Muscle layer of colon (tissue), 2 donors: ENCODE data around the gene THYN1.

ENCODE experiments used
- H3K27ac ChIP-seq: one replicate; pipeline ENCODE4 v1.7.0; 2013; ENCODE audit warnings: low read depth, mild to moderate bottlenecking, low read length, moderate library complexity
- H3K27me3 ChIP-seq, 2 donors: one replicate each; pipeline ENCODE4 v1.7.0; 2013; ENCODE audit warnings: low read length in 2 of 2, mild to moderate bottlenecking in 2 of 2; ENCODE audit not compliant: insufficient read depth in 2 of 2, control insufficient read depth in 1 of 2
- H3K36me3 ChIP-seq: one replicate; pipeline ENCODE4 v1.7.0; 2013; ENCODE audit warnings: mild to moderate bottlenecking, low read length; ENCODE audit not compliant: insufficient read depth
- H3K4me1 ChIP-seq: one replicate; pipeline ENCODE4 v1.7.0; 2013; ENCODE audit warnings: mild to moderate bottlenecking, low read length; ENCODE audit not compliant: insufficient read depth
- H3K4me3 ChIP-seq, 2 donors: one replicate each; pipeline ENCODE4 v1.7.0; 2013; ENCODE audit warnings: low read length in 2 of 2, low read depth in 1 of 2, mild to moderate bottlenecking in 1 of 2, moderate library complexity in 1 of 2
- H3K9ac ChIP-seq: one replicate; pipeline ENCODE4 v1.7.0; 2013; ENCODE audit warnings: low read length
- H3K9me3 ChIP-seq: one replicate; pipeline ENCODE4 v1.7.0; 2013; ENCODE audit warnings: mild to moderate bottlenecking, low read length
- donor health status: abdominal sarcoma.
- donor health status: Adenocarcinoma of cecum.

The THYN1 gene

DNA sequence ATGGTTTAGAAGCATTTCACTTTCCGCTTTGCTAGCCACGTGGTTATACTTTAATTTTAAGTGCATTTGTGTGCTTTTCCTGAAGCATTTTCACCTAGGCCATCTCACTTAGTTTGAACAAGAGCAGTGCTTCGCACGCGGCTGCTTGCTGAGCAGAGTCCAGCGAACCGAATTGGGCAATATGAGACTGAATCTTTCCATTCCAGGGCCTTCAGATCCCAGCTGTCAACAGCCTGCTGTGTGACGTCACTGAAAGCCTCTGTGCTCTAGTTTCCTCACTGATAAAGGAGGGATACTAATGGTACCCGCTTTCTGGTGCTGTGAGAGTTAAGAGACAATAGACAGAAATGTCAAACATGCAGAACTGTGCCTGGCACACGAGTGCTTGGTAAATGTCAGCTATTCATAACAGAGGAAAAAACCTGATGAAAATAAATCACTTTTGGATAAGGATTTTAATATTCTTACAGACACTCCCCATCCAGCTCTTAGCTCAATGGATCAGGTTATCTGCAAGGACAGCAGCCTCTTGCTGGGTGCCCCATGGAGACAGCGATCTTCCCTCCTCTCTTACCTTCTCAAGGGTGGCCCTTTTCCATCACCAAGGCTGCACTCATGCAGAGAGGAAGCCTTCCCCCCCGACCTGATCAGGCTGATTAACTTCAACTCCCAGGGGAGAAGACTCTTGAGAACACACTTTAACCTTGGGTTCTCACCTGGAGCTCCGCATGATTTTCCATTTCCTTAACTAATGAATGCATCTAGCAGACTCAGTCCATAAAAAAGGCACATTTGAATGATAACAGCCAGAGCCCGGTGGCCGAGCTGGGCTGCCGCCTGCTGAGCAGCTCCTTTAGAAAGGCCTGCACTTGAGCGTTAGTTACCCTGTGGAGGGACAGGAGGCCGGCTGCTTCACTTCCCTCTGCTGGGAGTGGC is 19.5 kb upstream of the THYN1 start:
- Histone ChIP-seq H3K27me3 (peaks cover 52 to 68% of the 10 kb centered on the region in 2 donors), H3K4me3 (no peak overlapping the region), H3K9me3 (no peaks in the 10 kb centered on the region), H3K9ac (no peak overlapping the region), H3K36me3 (no peaks in the 10 kb centered on the region), H3K4me1 (peaks cover 13% of the 10 kb centered on the region), H3K27ac (no peak overlapping the region)

DNA sequence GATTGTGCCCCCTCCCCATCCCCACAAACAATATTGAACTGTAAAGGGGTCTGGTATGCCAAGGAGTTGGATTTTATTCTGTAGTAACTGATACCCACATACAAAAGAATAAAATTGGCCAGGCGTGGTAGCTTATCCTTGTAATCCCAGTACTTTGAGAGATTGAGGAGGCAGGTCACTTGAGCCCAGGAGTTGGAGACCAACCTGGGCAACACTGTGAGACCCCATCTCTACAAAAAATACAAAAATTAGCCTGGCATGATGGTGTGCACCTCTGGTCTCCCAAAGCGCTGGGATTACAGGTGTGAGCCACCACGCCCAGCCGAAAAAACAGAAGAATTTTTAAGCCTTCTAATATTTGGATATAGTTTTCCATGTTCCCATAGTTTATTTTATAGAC is 18.8 kb upstream of the THYN1 start:
- Histone ChIP-seq H3K4me3 (no peak overlapping the region), H3K36me3 (no peaks in the 10 kb centered on the region), H3K4me1 (peaks cover 13% of the 10 kb centered on the region), H3K9me3 (no peaks in the 10 kb centered on the region), H3K27ac (no peak overlapping the region), H3K27me3 (peaks cover 45 to 61% of the 10 kb centered on the region in 2 donors), H3K9ac (no peak overlapping the region)

DNA sequence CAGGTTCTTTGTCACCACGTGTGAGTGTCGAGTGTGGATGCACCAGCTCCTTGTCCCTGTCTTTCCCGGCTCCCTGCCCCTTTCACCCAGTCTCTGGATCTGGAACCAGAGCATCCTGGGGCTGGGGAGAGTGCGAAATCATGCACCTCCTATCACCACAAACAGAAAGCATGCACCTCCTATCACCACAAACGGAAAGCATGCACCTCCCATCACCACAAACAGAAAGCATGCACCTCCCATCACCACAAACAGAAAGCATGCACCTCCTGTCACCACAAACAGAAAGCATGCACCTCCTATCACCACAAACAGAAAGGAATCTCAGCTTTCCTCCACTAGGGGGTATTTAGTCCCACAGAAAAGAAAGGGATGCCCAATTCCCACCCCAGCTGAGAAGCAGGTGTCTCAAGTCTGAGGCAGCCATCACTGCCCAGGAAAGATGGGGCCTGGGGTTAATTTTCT is 17.1 kb upstream of the THYN1 start:
- Histone ChIP-seq H3K9ac (no peak overlapping the region), H3K27ac (no peak overlapping the region), H3K9me3 (no peaks in the 10 kb centered on the region), H3K4me1 (no peaks in the 10 kb centered on the region), H3K4me3 (no peak overlapping the region), H3K36me3 (peaks cover 1% of the 10 kb centered on the region), H3K27me3 (peaks cover 37 to 44% of the 10 kb centered on the region in 2 donors)

GRCh38 chr11:134267966-134268365 is 14.8 kb upstream of the THYN1 start:
- Histone ChIP-seq H3K4me3 (no peak overlapping the region), H3K27me3 (peaks cover 15 to 21% of the 10 kb centered on the region in 2 donors), H3K9ac (no peak overlapping the region), H3K9me3 (no peaks in the 10 kb centered on the region), H3K4me1 (no peaks in the 10 kb centered on the region), H3K27ac (no peak overlapping the region), H3K36me3 (peaks cover 16% of the 10 kb centered on the region)

DNA sequence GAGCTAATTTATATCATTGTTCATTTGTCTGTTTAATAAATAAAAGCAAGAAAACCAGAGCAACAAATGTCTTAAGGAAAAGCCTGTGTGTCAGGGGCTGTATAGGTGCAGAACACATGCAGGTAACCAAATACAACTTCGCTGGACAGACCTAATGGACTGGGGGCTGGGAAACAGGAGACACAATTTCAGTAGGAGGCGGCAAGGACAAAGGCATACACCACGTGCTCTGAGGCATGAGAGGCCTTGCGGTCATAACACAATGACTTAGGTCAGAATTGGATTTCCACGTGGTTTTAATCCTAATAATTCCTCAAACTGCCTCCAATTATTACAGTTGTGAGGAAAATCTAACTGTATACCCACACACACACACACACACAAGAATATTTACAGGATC is 14.3 kb upstream of the THYN1 start:
- Histone ChIP-seq H3K36me3 (peaks cover 21% of the 10 kb centered on the region), H3K27ac (no peak overlapping the region), H3K4me1 (no peaks in the 10 kb centered on the region), H3K4me3 (no peak overlapping the region), H3K27me3 (peaks cover 10 to 17% of the 10 kb centered on the region in 2 donors), H3K9me3 (no peaks in the 10 kb centered on the region), H3K9ac (no peak overlapping the region)

- Histone ChIP-seq H3K27ac (no peak overlapping the region), H3K36me3 (peaks cover 27% of the 10 kb centered on the region), H3K27me3 (peaks cover 4 to 17% of the 10 kb centered on the region in 2 donors), H3K9ac (no peak overlapping the region), H3K4me1 (no peaks in the 10 kb centered on the region), H3K9me3 (no peaks in the 10 kb centered on the region), H3K4me3 (no peak overlapping the region)
These were observed 13.7 kb upstream of the THYN1 start for GRCh38 chr11:134266841-134267251.

GRCh38 chr11:134266440-134266839 is 13.3 kb upstream of the THYN1 start:
- Histone ChIP-seq H3K4me1 (no peaks in the 10 kb centered on the region), H3K27me3 (peaks cover 0 to 14% of the 10 kb centered on the region in 2 donors), H3K9me3 (no peaks in the 10 kb centered on the region), H3K4me3 (no peak overlapping the region), H3K27ac (no peak overlapping the region), H3K36me3 (peaks cover 31% of the 10 kb centered on the region), H3K9ac (no peak overlapping the region)

GRCh38 chr11:134264966-134265764 is 12.0 kb upstream of the THYN1 start:
- Histone ChIP-seq H3K4me1 (no peaks in the 10 kb centered on the region), H3K36me3 (peaks cover 44% of the 10 kb centered on the region), H3K27me3 (peaks cover 0 to 6% of the 10 kb centered on the region in 2 donors), H3K4me3 (no peak overlapping the region), H3K9ac (no peak overlapping the region), H3K27ac (no peak overlapping the region), H3K9me3 (no peaks in the 10 kb centered on the region)

DNA sequence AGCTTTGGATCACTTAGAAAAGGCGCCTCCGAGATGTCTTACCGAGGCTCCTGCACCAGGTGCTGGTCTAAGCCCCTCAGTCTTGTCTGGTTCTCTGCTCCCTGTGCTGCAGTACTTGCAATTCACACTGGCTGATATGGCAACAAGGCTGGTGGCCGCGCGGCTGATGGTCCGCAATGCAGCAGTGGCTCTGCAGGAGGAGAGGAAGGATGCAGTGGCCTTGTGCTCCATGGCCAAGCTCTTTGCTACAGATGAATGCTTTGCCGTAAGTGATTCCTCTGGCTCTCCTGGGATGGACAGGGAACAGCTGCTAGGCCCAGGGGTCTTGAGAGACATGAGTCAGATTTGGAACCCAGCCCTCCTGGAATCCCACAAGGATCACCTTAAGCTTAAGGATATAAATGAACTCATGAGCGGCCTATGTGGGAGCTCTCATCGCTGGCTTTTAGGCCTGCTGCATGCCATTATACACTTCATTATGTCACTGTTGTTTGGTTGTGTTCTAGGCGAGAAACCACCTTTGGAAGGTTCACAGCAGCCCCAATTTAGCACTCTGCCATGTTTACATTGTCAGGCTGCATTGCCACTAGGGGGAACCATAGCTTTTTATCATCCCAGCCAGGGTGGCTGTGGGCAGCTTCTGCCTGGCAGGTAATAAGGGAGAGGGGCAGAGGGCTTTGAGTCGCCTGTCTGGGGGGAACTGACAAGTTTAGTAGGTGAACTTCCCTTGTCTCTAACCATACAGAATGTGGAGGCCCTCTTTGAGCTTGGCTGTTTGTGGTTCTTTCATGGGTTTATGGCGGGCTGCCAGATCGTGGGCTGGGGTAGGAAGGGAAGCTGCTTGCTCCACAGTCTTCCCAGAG is 8.7 kb upstream of the THYN1 start:
- no peaks in the 10 kb centered on the region for H3K27me3 ChIP-seq
- H3K9me3 ChIP-seq, result no peaks in the 10 kb centered on the region
- no peak overlapping the region for H3K9ac ChIP-seq
- H3K4me3 ChIP-seq, result no peak overlapping the region
- no peaks in the 10 kb centered on the region for H3K4me1 ChIP-seq
- H3K36me3 ChIP-seq, result peaks cover 69% of the 10 kb centered on the region
- no peak overlapping the region for H3K27ac ChIP-seq

DNA sequence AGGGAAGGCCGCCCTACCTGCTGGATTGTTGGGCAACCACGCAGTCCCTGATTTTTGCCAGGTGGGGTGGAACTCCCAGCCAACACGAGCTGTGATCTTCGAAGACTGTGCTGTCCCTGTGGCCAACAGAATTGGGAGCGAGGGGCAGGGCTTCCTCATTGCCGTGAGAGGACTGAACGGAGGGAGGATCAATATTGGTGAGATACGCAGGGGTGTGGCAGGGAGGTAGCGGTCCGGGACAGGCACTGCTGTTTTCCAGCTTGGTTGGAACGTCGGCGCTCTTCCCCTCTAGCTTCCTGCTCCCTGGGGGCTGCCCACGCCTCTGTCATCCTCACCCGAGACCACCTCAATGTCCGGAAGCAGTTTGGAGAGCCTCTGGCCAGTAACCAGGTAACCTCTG is 7.8 kb upstream of the THYN1 start:
- Histone ChIP-seq H3K4me3 (no peak overlapping the region), H3K9me3 (no peaks in the 10 kb centered on the region), H3K27ac (no peak overlapping the region), H3K9ac (no peak overlapping the region), H3K36me3 (peaks cover 69% of the 10 kb centered on the region), H3K4me1 (no peaks in the 10 kb centered on the region), H3K27me3 (no peaks in the 10 kb centered on the region)

DNA sequence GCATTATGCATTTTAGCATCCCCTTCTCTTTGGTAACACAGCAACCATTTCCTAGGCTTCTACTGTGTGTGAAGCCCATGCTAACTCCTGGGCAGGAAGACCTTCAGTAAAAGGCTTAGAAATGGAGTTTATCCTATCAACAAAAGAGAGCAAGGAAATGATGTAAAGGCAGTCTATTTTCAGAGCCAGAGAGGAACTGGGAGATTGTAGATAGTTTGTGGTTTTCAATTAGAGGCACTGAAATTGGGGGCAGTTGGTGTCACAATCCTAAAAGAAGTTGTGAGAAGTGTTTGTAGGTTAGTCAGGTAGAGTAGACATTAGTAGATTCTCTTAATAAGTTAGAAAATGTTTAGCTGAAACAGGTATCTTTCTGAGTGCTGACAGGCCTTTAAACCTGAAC is 7.4 kb upstream of the THYN1 start:
- H3K4me1 ChIP-seq, result no peaks in the 10 kb centered on the region
- H3K4me3 ChIP-seq, result no peak overlapping the region
- no peak overlapping the region for H3K9ac ChIP-seq
- peaks cover 69% of the 10 kb centered on the region for H3K36me3 ChIP-seq
- H3K27me3 ChIP-seq, result no peaks in the 10 kb centered on the region
- H3K9me3 ChIP-seq, result no peaks in the 10 kb centered on the region
- H3K27ac ChIP-seq, result no peak overlapping the region
